ENCODE results near the gene ICAM1. TPM values are rescaled to one million over a fixed set of nuclear protein-coding genes. Genes with fewer than 3 reads are reported as not detected.

Gene ICAM1
- total RNA-seq, 3 donors from 2014 or later = 20.6 to 52.2 (median 20.8) TPM

DNA sequence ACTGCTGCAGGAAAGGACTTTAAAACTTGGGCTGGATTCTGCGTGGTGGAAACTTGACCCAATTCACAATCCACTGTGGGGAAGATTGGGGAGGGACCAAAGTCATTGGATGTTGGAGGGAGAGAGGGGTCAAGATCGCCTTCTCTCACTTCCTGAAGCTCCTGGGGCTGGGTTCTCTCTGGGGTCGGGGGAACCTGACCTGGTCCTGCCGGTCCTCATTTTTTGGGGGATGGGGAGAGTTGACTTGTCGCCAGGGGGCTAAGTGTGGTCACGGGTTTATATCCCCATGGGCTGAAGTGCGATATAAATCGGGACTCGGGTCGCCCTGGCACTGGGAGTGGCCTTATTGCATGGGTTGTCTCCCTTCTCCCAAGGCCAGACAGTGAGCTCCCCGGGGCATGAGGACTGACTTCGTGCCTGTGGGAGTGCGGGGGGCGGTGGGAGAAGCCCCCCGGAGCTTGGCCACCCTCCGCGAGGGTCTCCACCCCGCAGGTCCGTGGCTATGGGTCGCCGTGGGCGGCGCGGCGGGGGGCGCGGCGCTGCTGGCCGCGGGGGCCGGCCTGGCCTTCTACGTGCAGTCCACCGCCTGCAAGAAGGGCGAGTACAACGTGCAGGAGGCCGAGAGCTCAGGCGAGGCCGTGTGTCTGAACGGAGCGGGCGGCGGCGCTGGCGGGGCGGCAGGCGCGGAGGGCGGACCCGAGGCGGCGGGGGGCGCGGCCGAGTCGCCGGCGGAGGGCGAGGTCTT lies 25.1 kb downstream of the ICAM1 start:
- H3K36me3 ChIP-seq = no peaks in the 10 kb centered on the region
- no peak for DNase-seq (ENCODE audit: low spot score in 2 of 2)
- TF ChIP-seq, protein P1, sequence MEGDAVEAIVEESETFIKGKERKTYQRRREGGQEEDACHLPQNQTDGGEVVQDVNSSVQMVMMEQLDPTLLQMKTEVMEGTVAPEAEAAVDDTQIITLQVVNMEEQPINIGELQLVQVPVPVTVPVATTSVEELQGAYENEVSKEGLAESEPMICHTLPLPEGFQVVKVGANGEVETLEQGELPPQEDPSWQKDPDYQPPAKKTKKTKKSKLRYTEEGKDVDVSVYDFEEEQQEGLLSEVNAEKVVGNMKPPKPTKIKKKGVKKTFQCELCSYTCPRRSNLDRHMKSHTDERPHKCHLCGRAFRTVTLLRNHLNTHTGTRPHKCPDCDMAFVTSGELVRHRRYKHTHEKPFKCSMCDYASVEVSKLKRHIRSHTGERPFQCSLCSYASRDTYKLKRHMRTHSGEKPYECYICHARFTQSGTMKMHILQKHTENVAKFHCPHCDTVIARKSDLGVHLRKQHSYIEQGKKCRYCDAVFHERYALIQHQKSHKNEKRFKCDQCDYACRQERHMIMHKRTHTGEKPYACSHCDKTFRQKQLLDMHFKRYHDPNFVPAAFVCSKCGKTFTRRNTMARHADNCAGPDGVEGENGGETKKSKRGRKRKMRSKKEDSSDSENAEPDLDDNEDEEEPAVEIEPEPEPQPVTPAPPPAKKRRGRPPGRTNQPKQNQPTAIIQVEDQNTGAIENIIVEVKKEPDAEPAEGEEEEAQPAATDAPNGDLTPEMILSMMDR (IDR thresholded peaks at IDR 0.05) = no peak
- no peak for TF ChIP-seq POLR2AphosphoS5 (IDR thresholded peaks at IDR 0.05)
- no peak for TF ChIP-seq POLR2A (IDR thresholded peaks at IDR 0.05)
- H3K9me3 ChIP-seq = no peaks in the 10 kb centered on the region
- H3K4me1 ChIP-seq = peaks cover 11 to 23% of the 10 kb centered on the region in 2 donors
- peaks cover 17 to 54% of the 10 kb centered on the region in 2 donors for H3K27me3 ChIP-seq
- H3K4me3 ChIP-seq = peak overlapping the region in 2 of 3 donors; percentile 35 to 62
- intact Hi-C loops (cut with DNase I; ENCODE audit: low total_unique reads) = no loop called here
- H3K27ac ChIP-seq = no peak overlapping the region

DNA sequence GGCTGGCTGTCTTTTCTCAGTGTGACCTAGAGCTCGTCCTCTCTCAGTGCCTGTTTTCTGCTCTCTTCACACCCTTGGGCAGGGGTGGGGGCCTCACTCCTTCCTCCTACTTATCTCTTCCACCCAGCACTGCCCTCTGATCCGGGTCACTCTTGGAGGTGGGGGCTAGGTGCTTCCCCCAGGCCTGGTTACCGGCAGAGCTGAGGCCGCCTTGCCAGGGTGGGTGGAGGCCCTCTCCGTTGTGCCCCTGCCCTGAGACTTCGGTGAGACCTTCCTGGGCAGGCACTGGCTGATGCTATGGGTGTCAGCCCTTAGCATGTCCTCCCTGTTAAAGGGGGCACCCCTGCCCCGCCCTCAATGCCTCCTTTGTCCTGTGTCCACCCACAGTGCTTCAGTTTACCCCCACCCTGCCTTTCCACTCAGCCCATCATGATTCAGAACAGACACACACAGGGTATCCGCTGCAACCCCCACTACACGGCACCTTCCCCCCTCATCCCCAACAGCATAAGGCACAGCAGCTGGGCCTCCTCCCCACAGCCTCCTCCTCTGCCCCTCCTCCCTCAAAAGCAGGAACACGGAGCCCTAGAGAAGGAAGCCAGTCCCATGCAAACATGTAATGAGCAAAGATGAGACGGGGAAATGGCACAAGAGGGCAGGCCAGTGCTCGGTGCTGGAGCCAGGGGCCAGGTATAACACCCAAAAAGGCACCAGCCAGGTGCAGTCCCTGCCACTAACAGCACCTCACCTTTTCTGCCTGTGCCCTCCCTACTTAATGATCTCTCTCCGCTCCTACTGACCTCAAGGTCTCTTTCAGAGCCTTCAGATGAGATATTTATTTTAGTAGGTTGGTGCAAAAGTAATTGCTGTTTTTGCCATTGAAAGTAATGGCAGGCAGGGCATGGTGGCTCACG lies 28.9 kb downstream of the ICAM1 start:
- Histone ChIP-seq H3K9me3 (no peaks in the 10 kb centered on the region), H3K4me3 (no peak overlapping the region), H3K36me3 (no peaks in the 10 kb centered on the region), H3K27ac (no peak overlapping the region), H3K4me1 (peaks cover 5 to 12% of the 10 kb centered on the region in 2 donors), H3K27me3 (peaks cover 4 to 20% of the 10 kb centered on the region in 2 donors)
- TF ChIP-seq POLR2AphosphoS5 (IDR thresholded peaks at IDR 0.05) = no peak
- TF ChIP-seq POLR2A (IDR thresholded peaks at IDR 0.05) = no peak
- TF ChIP-seq, protein P1 (IDR thresholded peaks at IDR 0.05) = no peak
- intact Hi-C loops (cut with DNase I; ENCODE audit: low total_unique reads) = no loop called here
- DNase-seq (ENCODE audit: low spot score in 2 of 2) = no peak

DNA sequence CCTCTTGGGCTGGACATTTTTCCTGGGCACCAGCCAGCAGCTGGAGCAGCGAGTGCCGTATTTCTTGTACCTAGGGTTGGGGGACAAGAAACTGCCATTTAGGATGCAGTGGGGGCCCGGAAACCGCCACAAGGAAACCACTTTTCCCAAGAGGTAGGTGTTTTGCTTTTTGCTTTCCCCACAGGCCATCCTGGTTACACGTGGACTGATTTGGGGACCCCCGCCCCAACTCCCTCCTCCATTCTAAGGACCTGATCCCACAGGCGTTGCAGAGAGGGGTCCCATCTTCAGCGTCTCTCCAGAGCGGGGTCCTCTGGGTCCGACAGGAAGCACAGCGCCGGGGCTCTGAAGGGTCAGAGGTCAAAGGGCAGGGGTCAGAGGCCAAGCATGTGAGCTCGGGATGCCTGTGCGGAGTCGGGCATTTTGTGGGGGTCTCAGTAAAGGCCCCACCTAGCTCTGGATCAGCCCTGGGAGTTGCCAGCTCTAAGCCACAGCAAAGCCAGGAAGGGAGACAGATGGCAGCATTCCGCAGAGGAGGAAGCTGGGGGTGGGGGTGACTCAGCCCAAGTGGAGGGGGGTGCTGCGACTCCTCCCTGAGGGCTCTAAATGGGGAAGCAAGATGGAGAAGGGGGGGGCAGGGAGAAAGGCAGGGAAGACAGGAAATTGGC lies 34.4 kb downstream of the ICAM1 start:
- no peaks in the 10 kb centered on the region for H3K36me3 ChIP-seq
- intact Hi-C loops (cut with DNase I; ENCODE audit: low total_unique reads) = no loop called here
- no peaks in the 10 kb centered on the region for H3K27me3 ChIP-seq
- H3K4me3 ChIP-seq = no peak overlapping the region
- TF ChIP-seq, protein P1 (IDR thresholded peaks at IDR 0.05) = no peak
- TF ChIP-seq POLR2A (IDR thresholded peaks at IDR 0.05) (no peak), POLR2AphosphoS5 (IDR thresholded peaks at IDR 0.05) (no peak)
- no peaks in the 10 kb centered on the region for H3K4me1 ChIP-seq
- no peaks in the 10 kb centered on the region for H3K9me3 ChIP-seq
- H3K27ac ChIP-seq = no peak overlapping the region
- DNase-seq (ENCODE audit: low spot score in 2 of 2) = no peak

DNA sequence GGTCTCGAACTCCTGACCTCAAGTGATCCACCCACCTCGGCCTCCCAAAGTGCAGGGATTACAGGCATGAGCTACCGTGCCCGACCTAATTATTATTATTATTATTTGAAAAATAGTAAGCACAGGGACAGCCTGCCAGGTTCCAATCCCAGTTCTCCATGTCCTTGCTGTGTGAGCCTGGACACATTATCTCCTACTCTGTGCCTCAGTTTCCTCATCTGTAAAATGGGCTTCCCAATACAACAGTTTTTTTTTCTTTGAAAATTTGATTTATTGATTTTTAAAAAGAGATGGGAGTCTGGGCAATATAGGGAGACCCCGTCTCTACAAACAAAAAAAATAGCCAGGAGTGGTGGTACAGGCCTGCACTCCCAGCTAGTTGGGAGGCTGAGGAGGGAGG lies 35.4 kb downstream of the ICAM1 start:
- H3K9me3 ChIP-seq = no peaks in the 10 kb centered on the region
- no peak overlapping the region for H3K4me3 ChIP-seq
- no peaks in the 10 kb centered on the region for H3K36me3 ChIP-seq
- no peaks in the 10 kb centered on the region for H3K27me3 ChIP-seq
- TF ChIP-seq, protein P1 (IDR thresholded peaks at IDR 0.05) = no peak
- TF ChIP-seq POLR2A (IDR thresholded peaks at IDR 0.05) = no peak
- TF ChIP-seq POLR2AphosphoS5 (IDR thresholded peaks at IDR 0.05) = no peak
- no peak overlapping the region for H3K27ac ChIP-seq
- intact Hi-C loops (cut with DNase I; ENCODE audit: low total_unique reads) = no loop called here
- H3K4me1 ChIP-seq = no peaks in the 10 kb centered on the region
- DNase-seq (ENCODE audit: low spot score in 2 of 2) = no peak
